GM18861 (cell line): ENCODE data around the gene ZNF575.
A peak's percentile ranks its signal among the peaks of the same experiment; 100 is the strongest.
"Not testable (repeated sequence)": the region's sequence is repeated elsewhere in the genome, so short reads cannot be mapped to it uniquely, and the experiment has no call there.

Experiments
- ATAC-seq: cut with Tn5 transposase; IDR thresholded peaks from one replicate; pipeline ENCODE4 v1.9.1; 2021; ENCODE audit not compliant: unreplicated experiment

ZNF575 gene

DNA sequence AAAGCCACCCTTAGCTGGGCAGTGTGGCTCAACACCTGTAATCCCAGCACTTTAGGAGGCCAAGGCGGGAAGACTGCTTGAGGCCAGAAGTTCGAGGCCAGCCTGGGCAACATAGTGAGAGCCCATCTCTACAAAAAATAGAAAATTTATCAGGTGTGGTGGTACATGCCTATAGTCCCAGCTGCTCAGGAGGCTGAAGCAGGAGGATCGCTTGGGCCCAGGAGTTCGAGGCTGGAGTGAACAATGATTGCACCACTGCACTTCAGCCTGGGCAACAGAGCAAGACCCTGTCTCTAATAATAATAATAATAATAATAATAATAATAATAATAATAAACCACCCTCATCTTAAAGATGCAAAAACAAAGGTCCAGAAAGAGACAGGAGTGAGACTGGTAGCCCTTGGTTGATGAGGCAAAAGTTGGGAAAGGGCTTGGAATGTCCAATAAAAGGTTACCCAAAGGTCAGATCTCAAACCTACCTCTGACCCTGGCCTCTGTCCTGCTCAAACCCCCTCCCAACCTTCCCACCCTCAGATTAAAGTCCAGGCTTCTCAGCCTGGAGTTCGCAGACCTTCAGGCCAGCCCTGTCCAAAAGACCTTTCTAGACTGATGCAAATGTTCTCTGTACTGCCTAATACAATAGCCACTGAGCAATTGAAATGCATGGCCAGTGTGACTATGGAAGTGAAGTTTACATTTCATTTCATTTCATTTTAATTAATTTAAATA is 9.1 kb downstream of the ZNF575 start:
- ATAC-seq, result no peak

DNA sequence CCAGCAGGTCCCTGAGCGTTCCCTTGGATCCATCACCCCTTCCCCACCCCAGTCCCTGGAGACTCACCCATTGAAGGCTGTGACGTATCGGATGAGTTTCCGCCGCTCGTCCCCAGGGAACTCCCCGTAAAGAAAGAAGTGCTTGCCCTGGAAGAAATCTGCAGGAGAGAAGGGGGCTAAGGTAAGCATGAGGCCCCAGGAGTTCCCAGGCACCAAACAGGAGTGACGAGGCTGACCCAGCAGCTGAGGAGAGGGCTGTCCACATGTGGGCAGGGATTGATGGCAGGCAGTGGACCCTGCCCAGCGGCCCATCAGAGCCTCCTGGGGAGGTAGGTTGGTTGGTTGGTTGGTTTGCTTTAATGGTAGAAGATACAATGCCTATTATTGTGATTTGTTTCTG is 11.1 kb downstream of the ZNF575 start:
- ATAC-seq, result no peak

DNA sequence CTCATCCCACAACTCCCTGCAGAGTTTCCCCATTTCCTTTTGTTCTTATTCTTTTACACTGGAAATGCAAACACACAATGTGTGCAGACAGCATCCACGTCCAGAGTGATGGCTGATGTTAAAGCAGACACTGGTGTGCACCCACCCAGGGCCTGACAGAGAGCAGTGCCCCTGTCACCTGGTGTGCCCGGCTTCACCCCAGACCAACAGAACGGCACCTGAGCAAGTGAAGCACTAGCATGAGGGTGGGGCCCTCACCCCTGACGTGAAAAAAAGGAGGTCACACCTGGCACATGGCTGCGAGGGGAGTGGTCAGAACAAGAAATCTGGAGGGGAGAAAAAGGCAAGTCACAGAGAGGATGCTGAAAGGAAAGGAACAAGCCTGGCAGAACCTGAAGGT is 12.3 kb downstream of the ZNF575 start:
- no peak for ATAC-seq

DNA sequence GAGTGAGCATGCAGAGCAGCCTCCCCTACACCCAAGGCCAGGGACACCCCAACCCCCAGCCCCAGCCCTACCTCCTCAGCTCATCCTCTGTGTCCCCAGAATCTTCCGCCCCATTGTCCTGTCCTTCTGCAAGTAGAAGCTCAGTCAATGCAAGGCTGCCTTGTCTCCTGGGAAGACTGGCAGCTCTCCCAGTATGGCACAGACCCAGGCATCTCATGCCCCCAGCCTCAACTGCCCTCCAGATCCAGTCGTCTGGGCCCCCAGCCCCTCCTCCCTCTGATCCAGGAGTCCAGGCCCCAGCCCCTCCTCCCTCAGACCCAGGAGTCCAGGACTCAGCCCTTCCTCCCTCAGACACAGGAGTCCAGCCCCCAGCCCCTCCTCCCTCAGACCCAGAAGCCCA is 13.0 kb downstream of the ZNF575 start:
- no peak for ATAC-seq

DNA sequence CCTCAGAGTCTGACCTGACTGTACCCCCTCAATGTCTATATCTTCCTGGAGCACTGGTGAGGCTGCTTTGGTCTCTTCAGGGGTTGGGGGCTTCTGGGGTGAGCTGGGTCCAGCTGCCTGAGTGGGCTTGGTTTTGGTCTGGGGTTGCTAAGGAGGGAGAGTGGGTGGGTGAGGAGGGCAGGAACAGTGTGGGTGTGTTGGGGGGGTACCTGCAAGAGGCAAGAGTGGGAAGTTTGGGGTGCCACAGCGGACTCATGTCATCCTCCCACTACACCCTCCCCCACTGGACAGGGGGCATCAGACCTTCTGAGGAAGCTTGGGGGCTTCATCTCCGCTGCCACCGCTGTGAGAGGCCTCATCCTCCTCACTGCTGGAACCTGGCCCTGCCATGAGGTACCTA is 13.6 kb downstream of the ZNF575 start:
- no peak for ATAC-seq

DNA sequence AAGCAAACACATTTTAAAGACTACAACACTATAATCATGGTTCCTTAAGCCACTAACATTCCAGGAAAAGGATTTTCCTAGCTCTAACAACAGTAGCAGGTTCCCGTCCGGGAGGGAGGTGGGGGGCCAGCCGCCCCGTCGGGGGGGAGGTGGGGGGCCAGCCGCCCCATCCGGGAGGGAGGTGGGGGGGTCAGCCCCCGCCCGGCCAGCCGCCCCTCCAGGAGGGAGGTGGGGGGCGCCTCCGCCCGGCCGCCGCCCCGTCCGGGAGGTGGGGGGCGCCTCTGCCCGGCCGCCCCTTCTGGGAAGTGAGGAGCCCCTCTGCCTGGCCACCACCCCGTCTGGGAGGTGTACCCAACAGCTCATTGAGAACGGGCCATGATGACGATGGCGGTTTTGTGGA is 14.9 kb downstream of the ZNF575 start:
- not testable (repeated sequence) for ATAC-seq

DNA sequence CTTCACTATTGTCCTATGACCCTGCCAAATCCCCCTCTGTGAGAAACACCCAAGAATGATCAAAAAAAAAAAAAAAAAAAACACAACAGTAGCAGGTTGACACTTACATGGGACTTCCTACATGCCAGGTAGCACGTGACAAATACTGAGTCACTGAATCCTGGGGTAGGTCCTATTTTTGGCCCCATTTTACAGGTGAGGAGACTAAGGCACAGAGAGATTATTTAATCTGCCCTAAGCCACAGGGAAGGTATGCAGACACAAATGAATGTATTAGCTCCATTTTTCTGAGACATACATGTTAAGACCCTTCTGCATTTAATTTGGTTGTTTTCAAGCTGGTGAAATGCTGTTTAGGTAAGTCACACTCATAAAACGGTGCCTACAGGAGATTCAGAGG is 15.7 kb downstream of the ZNF575 start:
- no peak for ATAC-seq

DNA sequence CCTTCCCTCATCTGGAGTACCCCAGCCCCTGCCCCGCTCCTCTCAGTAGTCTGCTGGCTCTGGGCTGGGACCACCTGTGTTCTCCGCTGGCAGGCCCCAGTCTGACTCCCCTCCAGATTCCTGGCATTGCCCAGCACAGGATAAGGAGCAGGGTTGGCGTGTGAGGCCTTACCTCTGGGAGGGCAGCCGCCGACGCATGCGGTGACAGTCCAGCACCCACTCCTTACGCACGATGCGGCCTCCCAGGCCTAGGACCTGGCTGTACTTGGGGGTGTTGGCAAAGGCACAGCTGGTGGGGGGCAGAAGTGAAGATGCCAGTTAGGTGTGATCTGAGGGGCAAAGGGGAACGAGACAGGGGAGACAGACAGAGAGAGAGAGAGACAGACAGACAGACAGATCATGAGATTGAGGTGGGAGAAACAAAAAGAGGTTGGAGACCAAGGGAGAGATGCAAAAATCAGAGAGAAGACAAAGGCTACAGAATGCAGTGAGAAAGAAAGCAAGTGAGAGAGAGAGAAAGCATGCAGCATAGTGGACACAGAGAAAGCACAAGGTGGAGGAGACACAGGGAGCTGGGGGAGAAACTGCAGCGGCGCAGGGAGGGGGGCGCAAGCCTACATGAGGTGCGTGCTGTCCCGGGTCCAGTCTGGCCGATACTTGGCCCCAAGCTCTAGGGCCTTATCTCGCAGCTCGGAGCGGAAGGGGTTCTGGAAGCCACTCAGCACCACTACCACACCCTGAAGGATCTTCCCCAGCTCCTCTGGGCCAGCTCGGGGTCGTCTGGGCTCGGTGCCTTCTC is 18.6 kb downstream of the ZNF575 start:
- no peak for ATAC-seq

DNA sequence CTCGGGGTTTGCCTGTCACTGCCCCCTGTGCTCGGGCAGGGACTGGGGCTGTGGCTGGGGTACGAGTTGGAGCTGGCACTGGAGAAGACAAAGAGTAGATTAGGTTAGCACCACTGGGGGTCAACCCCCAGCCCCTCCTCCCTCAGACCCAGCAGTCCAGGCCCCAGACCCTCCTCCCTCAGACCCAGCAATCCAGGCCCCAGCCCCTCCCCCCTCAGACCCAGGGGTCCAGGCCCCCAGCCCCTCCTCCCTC is 19.1 kb downstream of the ZNF575 start:
- no peak for ATAC-seq

DNA sequence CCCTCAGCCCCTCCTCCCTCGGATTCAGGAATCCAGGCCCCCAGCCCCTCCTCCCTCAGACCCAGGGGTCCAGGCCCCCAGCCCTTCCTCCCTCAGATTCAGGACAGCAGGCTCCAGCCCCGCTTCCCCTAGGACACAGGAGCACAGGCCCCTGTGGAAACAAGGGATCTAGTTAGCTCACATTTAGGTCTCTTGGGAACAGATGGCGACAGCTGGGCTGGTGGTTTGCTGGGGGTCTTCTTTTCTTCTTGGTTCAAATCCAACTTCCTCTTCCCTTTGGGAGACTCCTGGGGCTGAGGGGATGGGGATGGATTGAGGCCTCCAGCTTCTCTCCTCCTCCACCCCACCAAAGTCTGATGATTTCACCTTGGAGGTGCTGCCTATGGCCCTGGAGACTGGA is 19.6 kb downstream of the ZNF575 start:
- ATAC-seq, result no peak

DNA sequence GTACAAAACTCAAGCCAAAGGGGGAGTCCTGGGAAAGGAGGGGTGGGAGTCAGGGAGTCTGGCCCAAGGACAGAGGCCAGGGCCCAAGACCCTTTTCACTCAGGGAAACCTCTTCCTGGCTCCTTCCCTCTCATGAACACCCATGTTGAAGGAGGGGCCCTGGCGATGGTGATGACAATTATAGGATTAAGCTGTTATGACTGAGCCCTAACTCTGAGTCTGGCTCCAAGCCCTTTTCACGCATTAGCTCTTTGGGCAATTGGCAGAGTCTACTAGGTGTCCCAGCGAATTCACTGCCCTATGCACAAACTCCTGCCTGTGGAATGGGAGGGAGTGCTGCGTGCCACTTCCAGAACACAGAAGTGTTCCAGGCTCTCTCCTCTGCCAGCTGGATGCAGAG is 20.7 kb downstream of the ZNF575 start:
- ATAC-seq, result no peak

DNA sequence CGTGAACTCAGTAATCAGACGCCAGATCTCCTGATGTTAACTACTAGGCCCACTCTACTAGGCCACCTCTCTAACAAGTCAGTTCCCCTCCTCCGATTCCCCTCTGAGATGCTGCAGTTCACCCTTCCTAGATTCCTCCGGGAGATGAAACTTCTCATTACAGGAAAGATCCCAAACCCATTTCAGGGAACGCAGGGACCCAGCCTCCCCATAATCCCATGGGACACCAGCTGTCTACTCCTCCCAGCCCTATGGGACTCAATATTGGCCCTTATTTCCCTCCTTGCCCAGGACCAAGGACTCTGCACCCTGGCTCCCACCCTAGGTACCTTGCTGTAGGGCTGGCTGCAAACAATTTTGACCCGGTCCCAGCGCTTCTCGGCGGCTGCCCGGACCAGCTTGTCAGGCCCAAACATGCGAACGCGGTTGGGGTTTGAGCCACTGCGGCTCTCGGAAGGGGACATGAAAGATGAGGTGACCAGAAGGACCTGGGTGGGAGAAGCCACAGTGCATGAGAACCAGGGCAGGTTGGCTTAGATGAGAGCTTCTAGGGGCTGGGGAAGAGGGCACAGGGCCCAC is 21.4 kb downstream of the ZNF575 start:
- ATAC-seq, result no peak

DNA sequence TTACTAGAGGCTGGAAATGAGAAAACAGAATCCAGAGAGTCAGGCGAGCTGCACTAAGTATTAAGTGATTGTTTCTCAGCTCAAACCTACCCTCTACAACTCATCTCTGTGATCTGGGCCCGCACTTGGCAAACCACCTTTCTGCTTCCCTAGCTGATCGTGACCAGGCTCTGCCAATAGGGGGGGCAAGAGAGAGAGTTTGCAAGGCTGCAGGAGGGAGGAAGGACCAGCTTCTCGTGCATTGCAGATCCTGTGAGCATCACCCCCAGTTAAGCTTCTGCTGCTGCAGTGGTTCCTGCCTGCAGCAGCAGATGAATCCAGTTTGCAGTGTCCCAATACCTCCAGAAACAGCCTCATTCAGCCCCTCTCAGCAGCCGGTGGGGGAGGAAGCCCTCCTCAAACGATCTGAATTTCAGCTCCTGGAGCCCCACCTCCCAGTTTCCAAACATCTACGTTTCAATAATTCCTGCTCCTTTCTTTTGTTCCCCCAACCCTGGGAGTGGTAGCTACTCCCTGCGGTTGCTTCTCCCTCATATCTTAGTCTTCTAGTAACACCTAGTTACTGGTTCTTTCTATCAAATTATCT is 22.3 kb downstream of the ZNF575 start:
- no peak for ATAC-seq

DNA sequence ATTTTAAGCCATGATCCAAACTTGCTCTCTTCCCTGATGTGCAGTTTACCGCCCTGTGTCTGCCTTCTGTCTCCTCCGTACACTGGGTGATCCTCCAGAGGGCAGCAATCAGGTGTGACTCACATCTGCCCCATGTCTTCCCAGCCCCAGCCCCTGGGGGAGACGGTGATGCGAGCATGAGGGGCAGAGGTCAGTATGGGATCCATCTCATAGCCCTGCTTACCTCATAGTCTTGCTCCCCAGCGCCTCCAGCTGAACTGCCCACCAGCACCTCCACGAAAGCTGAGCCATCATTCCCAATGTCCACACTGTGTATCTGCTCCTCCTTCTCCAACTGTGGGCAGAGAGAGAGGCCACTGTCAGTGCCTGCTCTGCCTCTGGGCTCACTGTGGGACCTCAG is 27.7 kb downstream of the ZNF575 start:
- ATAC-seq, result no peak

DNA sequence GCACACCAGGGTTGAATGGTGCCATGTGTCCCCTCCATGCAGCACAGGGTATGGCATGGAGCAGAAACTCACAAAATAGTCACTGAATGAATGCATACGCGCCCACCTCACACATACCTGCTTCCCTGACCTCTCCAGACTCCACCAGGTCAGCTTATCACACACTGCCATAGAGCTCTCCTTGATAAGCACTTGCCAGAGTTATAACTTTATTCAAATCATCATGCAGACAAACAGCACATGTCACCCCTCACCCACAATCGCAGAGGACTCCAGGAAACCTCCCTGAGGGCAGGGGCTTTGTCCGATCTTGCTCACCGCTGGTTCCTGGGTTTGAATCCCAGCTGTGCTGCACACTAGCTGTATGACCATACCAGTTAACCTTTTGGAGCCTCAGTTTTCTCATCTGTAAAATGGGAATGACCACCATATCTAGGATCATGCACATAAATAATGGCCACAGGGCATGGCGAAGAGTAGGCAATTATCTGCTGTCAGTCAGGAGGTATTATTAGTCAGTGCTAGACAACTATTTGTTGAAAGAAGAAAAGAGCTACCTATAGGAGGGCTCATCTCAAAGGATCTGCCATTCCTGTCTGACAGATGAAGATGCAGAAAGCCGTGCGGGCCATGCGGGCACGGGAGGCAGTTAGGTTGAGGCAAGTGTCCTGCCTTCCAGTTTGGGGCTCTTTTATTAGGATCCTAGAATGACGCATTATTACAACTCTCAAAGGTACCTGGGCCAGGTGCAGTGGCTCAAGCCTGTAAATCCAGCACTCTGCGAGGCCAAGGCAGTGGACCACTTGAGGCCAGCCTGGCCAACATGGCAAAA is 28.4 kb downstream of the ZNF575 start:
- ATAC-seq, result no peak

DNA sequence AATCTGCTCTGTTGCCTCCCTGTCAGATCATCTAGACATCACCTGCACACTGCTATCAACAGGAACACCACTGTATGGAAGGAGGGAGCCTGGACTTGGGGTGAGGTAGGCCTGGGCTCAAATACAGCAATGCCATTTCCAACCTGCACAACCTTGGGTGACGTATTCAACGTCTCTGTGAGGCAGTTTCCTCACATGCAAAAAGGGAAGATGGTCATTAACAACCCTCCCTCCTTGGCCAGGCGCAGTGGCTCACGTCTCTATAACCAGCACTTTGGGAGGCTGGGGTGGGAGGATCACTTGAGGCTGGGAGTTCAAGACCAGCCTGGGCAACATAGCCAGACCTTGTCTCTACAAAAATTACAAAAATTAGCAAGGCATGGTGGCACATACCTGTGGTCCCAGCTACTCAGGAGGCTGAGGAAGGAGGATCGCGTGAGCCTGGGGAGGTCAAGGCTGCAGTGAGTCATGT is 29.3 kb downstream of the ZNF575 start:
- no peak for ATAC-seq

DNA sequence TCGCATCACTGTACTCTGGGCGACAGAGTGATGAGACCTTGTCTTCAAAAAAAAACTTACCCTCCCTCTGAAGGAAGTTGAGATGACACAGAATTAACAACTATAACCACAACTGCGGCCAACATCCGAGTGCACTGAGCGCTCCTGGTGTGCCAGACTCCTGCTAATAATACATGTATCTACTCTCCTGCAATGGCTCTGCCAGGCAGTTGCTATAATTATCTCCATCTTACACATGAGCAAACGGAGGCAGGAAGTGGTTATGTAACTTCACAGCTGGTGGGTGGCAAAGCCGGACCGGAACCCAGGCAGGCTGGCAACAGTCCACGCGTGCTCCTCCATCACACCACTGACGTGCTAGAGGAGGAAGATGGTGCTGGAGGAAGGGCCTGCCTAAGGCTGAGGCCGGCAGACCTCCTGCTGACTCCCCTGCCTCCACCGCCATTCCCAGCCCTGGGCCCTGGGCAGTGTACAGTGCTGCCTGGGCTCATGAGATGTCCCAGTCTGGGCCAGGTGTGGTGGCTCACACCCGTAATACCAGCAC is 29.8 kb downstream of the ZNF575 start:
- ATAC-seq, result peak; percentile 77

DNA sequence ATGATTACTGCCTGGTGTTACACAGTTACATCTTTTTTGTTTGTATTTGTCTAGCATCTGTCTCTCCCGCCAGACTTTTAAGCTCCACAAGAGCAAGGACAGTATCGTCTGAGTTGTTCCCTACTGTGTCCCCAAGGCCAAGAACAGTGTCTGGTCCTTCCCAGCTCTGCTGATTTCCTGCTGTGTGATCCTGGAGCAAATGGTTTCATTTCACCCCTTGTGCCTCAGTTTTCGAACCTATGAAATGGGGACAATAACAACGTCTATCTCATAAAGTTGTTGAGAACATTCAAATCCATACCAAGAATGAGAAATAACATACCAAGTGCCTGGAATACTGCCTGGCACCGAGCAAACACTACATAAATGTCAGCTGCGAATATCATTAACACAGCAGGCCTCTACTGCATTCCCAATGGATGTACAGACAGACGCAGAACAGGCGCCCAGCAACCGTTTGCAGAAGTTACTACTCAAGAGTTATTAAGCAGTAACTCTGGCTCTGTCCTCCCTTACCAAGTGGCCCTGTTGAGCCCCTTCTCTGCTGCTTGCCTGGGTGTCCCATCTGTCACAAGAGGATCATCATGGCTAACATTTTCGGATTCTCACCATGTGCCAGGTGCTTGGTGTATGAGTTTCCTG is 30.9 kb downstream of the ZNF575 start:
- ATAC-seq, result no peak

DNA sequence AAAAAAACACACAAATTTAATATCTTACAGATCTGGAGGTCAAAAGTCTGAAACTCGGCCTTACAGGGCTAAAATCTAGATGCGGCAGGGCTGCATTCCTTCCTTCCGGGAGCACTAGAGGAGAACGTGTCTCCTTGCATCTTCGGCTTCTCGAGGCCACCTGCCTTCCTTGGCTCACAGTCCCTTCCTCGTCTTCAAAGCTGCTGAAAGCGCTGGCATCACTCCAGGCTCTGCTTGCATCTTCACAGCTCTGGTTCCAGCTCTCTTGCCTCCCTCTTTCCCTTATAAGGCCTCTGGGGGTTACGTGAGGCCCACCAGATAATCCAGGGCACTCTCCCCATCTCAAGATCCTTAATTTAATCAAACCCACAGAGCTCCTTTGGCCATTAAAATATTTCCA is 31.8 kb downstream of the ZNF575 start:
- no peak for ATAC-seq

DNA sequence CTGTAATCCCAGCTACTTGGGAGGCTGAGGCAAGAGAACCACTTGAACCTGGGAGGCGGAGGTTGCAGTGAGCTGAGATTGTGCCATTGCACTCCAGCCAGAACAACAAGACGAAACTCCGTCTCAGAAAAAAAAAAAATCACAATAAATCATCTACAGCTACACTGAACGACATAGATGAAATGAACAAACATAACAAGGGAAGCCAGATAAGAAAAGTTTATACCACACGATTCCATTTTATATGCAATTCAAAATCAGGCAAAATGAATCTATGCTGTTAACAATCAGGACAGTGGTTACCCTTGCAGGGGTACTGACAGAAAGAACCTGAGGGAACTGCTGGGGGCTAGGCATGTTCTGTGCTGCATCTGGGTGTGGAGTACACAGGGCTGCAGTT is 36.7 kb downstream of the ZNF575 start:
- ATAC-seq, result no peak
